ENCODE measurements around the gene CPSF4L.

DNA sequence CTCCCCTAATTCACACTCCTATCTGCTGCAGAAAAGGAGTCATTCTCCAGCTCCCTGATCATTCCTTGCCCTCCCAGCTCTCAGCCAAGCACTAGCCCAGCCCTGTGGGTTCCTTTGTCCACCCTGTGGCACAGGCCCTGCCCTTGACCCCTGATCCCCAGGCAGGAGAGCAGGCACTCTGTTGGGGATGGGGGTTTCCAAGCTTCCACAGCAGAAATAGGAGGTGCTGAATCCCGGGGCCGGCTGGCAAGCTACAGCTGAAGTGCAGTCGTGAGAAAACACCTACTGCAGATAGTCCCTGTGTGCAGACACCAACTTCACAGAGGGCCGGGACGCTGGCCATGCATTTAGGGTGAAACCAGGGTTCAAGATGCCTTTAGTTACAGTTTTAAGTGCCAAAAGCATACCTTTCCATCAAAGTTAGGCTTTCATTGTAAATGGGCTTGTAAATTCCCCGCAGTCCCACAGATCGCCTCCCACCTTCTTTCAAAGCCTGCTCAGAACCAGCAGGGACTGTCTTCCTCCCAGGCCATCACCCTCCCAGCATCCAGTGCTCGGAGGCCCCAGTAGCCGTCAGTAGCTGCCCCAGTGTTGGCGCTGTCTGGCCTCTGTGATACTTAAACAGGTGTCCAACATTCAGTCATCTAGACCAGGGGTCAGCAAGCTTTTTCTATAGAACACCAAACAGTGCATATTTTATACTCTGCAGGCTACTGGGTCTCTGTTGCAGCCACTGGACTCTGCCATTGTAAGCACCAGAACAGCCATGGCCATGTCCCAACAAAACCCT lies 10.6 kb downstream of the CPSF4L start:
- TF ChIP-seq, protein P1, sequence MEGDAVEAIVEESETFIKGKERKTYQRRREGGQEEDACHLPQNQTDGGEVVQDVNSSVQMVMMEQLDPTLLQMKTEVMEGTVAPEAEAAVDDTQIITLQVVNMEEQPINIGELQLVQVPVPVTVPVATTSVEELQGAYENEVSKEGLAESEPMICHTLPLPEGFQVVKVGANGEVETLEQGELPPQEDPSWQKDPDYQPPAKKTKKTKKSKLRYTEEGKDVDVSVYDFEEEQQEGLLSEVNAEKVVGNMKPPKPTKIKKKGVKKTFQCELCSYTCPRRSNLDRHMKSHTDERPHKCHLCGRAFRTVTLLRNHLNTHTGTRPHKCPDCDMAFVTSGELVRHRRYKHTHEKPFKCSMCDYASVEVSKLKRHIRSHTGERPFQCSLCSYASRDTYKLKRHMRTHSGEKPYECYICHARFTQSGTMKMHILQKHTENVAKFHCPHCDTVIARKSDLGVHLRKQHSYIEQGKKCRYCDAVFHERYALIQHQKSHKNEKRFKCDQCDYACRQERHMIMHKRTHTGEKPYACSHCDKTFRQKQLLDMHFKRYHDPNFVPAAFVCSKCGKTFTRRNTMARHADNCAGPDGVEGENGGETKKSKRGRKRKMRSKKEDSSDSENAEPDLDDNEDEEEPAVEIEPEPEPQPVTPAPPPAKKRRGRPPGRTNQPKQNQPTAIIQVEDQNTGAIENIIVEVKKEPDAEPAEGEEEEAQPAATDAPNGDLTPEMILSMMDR (IDR thresholded peaks at IDR 0.05), result no peak
- TF ChIP-seq, protein P2, sequence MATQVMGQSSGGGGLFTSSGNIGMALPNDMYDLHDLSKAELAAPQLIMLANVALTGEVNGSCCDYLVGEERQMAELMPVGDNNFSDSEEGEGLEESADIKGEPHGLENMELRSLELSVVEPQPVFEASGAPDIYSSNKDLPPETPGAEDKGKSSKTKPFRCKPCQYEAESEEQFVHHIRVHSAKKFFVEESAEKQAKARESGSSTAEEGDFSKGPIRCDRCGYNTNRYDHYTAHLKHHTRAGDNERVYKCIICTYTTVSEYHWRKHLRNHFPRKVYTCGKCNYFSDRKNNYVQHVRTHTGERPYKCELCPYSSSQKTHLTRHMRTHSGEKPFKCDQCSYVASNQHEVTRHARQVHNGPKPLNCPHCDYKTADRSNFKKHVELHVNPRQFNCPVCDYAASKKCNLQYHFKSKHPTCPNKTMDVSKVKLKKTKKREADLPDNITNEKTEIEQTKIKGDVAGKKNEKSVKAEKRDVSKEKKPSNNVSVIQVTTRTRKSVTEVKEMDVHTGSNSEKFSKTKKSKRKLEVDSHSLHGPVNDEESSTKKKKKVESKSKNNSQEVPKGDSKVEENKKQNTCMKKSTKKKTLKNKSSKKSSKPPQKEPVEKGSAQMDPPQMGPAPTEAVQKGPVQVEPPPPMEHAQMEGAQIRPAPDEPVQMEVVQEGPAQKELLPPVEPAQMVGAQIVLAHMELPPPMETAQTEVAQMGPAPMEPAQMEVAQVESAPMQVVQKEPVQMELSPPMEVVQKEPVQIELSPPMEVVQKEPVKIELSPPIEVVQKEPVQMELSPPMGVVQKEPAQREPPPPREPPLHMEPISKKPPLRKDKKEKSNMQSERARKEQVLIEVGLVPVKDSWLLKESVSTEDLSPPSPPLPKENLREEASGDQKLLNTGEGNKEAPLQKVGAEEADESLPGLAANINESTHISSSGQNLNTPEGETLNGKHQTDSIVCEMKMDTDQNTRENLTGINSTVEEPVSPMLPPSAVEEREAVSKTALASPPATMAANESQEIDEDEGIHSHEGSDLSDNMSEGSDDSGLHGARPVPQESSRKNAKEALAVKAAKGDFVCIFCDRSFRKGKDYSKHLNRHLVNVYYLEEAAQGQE (IDR thresholded peaks at IDR 0.05; ENCODE audit: insufficient read depth in 1 of 2, low read depth in 2 of 2, low read length in 1 of 2), result no peak
- TF ChIP-seq SIN3A (IDR thresholded peaks at IDR 0.05; ENCODE audit: borderline replicate concordance, insufficient read depth, low read depth, low read length), result no peak
- no peak for TF ChIP-seq POLR2AphosphoS5 (IDR thresholded peaks at IDR 0.05; ENCODE audit: low read depth, low read length)
- TF ChIP-seq TCF7L2 (IDR thresholded peaks at IDR 0.05; ENCODE audit: low read depth, low read length), result no peak

All from Panc1 (cell line).